Rectal smooth muscle tissue (tissue), 1 donor: ENCODE measurements around the gene STK35.

Experiments
- H3K27ac ChIP-seq: one replicate; pipeline ENCODE4 v1.7.0; 2013; ENCODE audit warnings: low read depth, low read length, inconsistent platforms
- H3K27me3 ChIP-seq: one replicate; pipeline ENCODE4 v1.7.0; 2013; ENCODE audit warnings: low read length; ENCODE audit not compliant: control insufficient read depth, insufficient read depth
- H3K36me3 ChIP-seq: one replicate; pipeline ENCODE4 v1.7.0; 2013; ENCODE audit warnings: low read length; ENCODE audit not compliant: control insufficient read depth, insufficient read depth
- H3K4me1 ChIP-seq: one replicate; pipeline ENCODE4 v1.7.0; 2013; ENCODE audit warnings: low read length; ENCODE audit not compliant: control insufficient read depth, insufficient read depth
- H3K4me3 ChIP-seq: one replicate; pipeline ENCODE4 v1.7.0; 2013; ENCODE audit warnings: low read length
- H3K9ac ChIP-seq: one replicate; pipeline ENCODE4 v1.7.0; 2013; ENCODE audit warnings: low read length

The STK35 gene

DNA sequence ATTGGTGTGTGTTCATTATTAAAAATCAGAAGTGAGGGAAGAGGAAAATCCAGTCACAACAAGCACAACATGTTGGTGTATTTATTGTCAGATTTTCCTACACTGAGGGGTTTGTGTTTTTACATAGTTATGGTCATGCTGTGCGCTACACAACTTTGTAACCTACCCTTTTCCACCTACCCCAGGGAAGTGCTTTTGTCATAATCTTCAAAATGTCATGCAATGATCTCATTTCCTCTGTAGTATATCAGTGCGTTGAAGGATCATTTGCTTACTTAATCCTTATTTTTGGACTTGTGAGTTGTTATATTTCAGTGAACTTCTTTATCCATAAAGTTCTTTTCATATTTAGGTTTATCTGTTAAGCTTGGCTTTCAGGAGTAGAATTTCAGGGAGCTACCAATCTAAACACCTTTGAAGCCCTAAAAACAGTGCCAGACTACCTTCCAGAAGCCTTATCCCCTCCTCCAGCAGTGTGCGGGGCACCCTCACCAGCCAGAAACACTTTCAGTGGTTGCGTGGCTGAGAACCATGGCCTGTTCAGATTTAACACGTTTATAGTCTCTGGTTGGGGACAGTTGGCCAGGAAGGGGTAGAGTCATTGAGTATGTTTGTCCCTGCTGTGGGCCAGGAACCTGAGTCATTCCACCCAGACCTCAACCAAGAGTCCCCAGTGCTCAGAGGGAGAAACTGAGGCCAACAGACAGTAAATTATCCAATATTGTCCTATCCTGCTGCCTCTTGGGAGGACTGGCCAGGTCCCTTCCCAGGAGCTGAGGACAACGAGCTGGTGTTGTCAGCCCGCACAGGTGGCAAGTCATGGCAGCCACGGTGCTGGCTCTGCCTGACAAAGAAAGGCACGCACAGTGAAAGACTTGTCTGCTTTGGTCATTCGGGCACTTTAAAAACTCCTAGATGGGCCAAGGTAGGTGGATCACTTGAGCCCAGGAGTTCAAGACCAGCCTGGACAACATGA is 40.3 kb downstream of the STK35 start:
- Histone ChIP-seq H3K36me3 (peaks cover 16% of the 10 kb centered on the region), H3K4me1 (peaks cover 7% of the 10 kb centered on the region), H3K9ac (no peak overlapping the region), H3K27ac (no peak overlapping the region), H3K4me3 (no peak overlapping the region), H3K27me3 (no peaks in the 10 kb centered on the region)

DNA sequence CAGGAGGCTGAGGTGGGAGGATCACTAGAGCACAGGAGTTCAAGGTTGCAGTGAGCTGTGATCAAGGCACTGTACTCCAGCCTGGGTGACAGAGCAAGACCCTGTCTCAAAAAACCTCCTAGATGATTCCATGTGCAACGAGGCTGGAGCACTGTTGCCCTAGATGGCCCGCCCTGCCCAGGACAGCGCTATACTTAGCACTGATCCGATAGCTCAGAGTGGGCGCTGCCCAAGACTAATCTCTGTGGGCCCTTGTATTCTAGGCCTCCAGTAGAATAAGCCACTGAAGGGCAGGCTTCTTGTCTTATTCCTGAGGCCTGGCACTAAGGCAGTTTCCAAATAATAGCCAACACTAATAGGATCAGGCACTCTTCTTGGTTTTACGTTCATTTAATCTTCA is 41.0 kb downstream of the STK35 start:
- H3K9ac ChIP-seq, result no peak overlapping the region
- peaks cover 16% of the 10 kb centered on the region for H3K36me3 ChIP-seq
- H3K4me3 ChIP-seq, result no peak overlapping the region
- peaks cover 7% of the 10 kb centered on the region for H3K4me1 ChIP-seq
- no peaks in the 10 kb centered on the region for H3K27me3 ChIP-seq
- H3K27ac ChIP-seq, result no peak overlapping the region

DNA sequence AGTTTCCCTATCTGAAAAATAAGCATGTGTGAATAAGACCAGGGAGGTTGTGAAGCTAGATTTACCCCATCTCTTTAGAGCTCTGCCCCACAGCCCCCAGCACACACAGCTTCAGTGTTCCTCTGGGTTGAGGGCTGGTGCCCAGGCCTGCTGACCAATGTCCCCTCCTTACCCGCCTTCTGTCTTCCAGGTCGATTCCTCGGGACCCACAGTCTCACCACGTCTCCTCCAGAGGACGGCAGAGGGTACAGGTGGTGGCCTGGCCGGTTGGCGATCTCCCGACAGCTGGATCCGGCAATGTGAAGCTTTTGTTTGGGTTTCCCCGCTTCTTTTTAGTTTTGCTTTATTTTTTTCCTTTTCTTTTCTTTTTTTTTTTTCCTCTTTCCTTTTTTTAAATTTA is 42.0 kb downstream of the STK35 start:
- peaks cover 16% of the 10 kb centered on the region for H3K36me3 ChIP-seq
- no peak overlapping the region for H3K9ac ChIP-seq
- H3K4me3 ChIP-seq, result no peak overlapping the region
- H3K27ac ChIP-seq, result no peak overlapping the region
- no peaks in the 10 kb centered on the region for H3K27me3 ChIP-seq
- peaks cover 7% of the 10 kb centered on the region for H3K4me1 ChIP-seq

DNA sequence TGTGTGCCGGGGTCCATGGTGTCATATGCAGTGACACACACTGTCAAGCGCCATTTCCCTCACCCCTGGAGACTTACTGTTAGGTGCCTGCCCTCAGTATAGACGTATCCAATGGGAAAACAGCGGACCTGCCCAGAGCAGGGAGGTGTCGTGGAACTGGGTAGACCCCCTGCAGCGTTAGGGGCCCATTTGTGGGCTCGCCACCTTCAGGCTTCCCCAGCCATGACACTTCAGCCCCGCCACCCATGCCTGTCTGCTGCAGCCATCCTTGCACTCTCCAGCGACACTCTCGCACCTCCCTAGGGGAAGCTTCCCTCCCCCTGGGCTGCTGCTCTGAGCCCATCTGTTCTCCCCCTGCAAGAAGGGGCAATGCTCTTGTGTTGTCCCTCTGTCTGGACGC is 43.2 kb downstream of the STK35 start:
- H3K4me1 ChIP-seq, result peaks cover 7% of the 10 kb centered on the region
- no peak overlapping the region for H3K4me3 ChIP-seq
- no peak overlapping the region for H3K27ac ChIP-seq

DNA sequence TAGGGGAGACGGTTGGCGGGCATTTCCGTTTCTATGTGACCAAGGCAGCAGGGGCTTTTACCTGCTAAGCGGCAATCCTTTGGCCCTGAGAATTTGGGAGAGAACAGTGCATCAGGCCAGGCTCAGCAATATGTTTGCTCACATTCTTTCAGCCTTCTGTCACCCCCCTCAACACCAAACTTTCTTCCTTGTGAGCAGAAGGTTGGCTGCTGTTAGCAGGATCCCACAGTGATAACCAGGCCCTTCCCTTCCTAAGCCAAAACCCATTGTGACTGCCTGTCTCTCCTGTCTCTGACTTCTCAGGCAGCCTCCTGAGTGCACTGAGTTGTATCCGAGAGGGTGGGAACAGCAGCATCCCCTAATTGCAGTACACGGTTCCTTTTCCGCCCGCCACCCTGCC is 43.7 kb downstream of the STK35 start:
- H3K36me3 ChIP-seq, result peaks cover 16% of the 10 kb centered on the region
- no peak overlapping the region for H3K27ac ChIP-seq
- H3K4me1 ChIP-seq, result peaks cover 4% of the 10 kb centered on the region
- H3K27me3 ChIP-seq, result no peaks in the 10 kb centered on the region
- no peak overlapping the region for H3K4me3 ChIP-seq
- H3K9ac ChIP-seq, result no peak overlapping the region

More for the DNA sequence above, 43.2 kb downstream of the STK35 start:
- Histone ChIP-seq H3K36me3 (peaks cover 16% of the 10 kb centered on the region), H3K9ac (no peak overlapping the region), H3K27me3 (no peaks in the 10 kb centered on the region)

DNA sequence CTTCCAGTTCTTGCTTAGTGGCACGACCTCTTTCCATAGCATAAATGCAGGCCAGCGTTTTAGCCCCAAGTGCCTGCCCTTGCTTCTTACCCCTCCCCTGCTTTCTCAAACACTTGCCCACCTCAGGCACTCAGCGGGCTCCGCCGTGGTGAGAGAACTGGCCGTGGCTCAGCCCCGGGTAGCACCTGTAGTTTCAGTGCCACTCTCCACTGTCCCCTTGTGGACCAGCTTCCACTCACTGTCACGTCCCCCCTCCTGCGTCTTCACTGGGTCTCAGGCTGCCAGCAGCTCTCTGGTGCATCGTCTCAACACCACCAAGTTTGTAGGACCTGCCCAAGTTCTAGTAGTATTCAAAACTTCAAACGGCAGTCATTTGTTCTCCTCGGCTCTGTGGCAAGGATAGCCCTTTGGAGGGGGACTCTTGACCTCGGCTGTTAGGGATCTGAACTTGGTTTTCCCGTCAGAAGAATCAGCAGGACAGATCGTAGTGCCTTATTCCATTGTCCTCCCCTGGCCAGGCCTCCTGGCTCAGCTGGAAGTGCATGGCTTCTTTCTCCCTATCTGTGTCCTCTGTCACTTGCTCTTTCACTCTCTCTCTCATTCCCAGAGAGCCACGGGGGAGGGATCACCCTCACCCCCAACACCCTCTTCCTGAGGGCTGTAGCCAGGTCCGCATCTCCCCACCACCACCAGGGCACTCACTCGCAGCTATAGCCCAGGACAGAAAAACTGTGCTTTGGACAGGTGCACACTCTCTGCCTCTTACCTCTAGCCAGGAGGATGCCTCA is 44.6 kb downstream of the STK35 start:
- H3K27ac ChIP-seq, result no peak overlapping the region
- H3K27me3 ChIP-seq, result no peaks in the 10 kb centered on the region
- H3K4me1 ChIP-seq, result peaks cover 3% of the 10 kb centered on the region
- no peak overlapping the region for H3K4me3 ChIP-seq
- no peak overlapping the region for H3K9ac ChIP-seq
- peaks cover 16% of the 10 kb centered on the region for H3K36me3 ChIP-seq

DNA sequence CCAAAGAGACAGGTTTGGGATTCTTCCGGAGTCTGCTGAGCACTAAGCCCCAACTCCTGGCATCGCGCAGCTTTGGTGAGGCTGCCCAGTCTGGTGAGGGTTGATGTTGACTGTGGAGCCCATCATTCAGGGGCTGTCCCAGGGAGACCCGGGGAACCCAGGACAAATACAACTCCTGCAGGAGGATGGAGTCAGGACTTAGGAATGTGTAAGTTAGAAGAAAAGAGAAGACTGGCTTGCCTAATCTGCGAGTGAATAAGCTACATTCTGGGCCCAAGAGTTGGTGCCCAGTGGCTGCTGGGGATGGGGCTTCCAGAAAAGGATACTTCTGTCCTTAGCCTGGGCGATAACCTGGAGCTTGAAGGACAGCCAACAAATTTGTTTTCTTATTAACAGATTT is 47.9 kb downstream of the STK35 start:
- Histone ChIP-seq H3K4me1 (peaks cover 14% of the 10 kb centered on the region), H3K27ac (no peak overlapping the region), H3K27me3 (no peaks in the 10 kb centered on the region), H3K4me3 (no peak overlapping the region), H3K9ac (no peak overlapping the region), H3K36me3 (peaks cover 11% of the 10 kb centered on the region)

DNA sequence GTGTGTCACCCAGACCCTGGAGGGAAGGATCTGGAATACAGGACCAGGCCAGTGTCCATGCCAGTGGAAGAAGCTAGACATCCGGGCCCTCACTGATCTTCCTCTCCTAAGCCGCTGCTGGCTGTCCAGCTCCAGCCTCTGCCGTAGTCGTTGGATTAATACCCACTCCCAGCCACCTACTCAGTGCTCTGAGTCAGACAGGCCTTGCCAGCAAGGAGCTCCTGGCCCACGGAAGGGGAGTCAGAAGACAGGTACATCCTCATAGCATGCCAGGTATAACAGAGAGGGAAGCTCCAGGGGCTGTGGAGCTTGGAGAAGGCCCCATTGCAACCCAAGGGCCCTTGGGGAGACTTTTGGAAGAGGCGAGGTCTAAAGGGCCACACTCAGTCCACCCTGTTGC is 49.0 kb downstream of the STK35 start:
- Histone ChIP-seq H3K27ac (no peak overlapping the region), H3K27me3 (no peaks in the 10 kb centered on the region), H3K4me3 (no peak overlapping the region), H3K9ac (no peak overlapping the region), H3K36me3 (peaks cover 3% of the 10 kb centered on the region), H3K4me1 (peaks cover 14% of the 10 kb centered on the region)

DNA sequence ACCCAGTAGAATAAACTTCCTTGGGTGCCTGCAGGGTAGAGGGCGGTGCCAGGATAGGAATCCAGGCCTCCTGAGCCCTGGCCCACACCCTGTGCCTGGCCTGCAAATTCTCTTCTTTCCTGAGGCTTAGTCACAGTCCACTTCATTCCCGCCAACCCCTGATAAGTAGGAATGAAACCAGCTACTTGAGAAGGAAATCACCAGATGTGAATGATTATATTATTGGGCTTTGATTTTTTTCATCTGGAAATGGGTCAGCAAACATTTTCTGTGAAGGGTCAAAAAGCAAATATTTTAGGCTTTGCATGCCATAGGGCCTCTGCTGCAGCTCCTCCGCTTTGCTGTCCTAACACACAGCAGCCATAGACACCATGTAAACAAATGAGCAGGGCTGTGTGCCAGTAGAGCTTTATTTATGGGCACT is 50.2 kb downstream of the STK35 start:
- no peak overlapping the region for H3K27ac ChIP-seq
- H3K9ac ChIP-seq, result no peak overlapping the region
- no peaks in the 10 kb centered on the region for H3K36me3 ChIP-seq

DNA sequence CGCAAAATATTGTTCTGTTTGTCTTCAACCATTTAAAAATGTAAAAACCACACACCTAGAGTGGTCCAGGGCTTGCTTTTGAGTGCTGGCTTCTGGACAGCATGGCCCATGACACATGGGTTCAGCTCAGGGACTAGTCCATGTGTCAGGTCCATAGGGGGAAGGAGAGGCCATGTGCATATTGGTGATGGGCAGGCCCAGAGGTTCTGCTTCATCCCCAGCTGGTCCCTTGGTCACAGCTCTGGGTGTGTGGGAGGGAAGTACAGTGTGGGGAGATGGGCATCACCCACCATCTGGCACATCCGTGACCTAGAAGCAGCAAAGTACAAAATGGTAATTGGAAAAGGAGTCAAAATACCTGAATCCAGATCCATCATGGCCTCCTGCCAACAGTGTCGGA is 50.7 kb downstream of the STK35 start:
- H3K4me1 ChIP-seq, result peaks cover 14% of the 10 kb centered on the region
- H3K9ac ChIP-seq, result no peak overlapping the region
- H3K27me3 ChIP-seq, result no peaks in the 10 kb centered on the region
- no peaks in the 10 kb centered on the region for H3K36me3 ChIP-seq
- no peak overlapping the region for H3K4me3 ChIP-seq
- no peak overlapping the region for H3K27ac ChIP-seq

More for the DNA sequence above, 50.2 kb downstream of the STK35 start:
- Histone ChIP-seq H3K27me3 (no peaks in the 10 kb centered on the region), H3K4me1 (peaks cover 14% of the 10 kb centered on the region), H3K4me3 (no peak overlapping the region)

DNA sequence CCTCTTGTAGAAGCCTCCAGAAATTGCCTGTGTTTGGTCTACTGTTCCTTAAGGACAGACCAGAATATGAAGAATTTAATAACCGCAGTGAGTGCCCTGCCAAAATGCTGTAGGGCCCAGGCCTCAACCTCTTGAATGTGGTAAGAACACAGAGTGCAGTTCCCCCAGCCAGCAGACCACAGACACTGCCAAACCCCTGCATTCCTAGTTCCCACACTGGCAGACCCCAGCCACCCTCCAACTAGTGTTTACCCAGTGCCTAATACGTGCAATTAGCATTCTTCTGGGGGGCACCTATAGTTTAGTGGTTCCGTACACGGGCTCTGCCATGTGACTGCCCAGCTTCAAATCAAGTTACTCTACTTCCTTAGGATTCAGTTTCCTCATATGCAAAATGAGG is 51.7 kb downstream of the STK35 start:
- Histone ChIP-seq H3K27me3 (no peaks in the 10 kb centered on the region), H3K9ac (no peak overlapping the region), H3K27ac (no peak overlapping the region), H3K4me1 (peaks cover 14% of the 10 kb centered on the region), H3K4me3 (no peak overlapping the region), H3K36me3 (no peaks in the 10 kb centered on the region)

DNA sequence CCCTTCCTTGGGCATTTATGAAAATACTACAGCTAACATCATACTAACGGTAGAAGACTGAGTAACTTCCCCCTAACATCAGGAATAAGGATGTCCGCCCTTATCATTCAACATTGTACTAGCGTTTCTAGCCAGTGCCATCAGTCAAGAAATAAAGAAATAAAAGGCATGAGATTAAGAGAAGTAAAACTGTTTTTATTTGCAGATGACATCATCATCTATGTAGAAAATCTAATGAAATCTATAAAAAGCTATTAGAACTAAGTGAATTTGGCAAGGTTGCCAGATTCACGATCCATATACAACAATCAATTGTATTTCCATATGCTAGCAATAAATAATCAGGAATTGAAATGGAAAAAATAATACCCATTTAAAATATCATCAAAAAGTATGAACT is 54.6 kb downstream of the STK35 start:
- Histone ChIP-seq H3K36me3 (no peaks in the 10 kb centered on the region), H3K4me3 (no peak overlapping the region), H3K4me1 (peaks cover 11% of the 10 kb centered on the region), H3K9ac (no peak overlapping the region), H3K27me3 (no peaks in the 10 kb centered on the region), H3K27ac (no peak overlapping the region)
